ENCODE data around the gene PRR33.

GRCh38 chr11:1843796-1844195 lies 47.9 kb downstream of the PRR33 start:
- TF ChIP-seq, protein P1, sequence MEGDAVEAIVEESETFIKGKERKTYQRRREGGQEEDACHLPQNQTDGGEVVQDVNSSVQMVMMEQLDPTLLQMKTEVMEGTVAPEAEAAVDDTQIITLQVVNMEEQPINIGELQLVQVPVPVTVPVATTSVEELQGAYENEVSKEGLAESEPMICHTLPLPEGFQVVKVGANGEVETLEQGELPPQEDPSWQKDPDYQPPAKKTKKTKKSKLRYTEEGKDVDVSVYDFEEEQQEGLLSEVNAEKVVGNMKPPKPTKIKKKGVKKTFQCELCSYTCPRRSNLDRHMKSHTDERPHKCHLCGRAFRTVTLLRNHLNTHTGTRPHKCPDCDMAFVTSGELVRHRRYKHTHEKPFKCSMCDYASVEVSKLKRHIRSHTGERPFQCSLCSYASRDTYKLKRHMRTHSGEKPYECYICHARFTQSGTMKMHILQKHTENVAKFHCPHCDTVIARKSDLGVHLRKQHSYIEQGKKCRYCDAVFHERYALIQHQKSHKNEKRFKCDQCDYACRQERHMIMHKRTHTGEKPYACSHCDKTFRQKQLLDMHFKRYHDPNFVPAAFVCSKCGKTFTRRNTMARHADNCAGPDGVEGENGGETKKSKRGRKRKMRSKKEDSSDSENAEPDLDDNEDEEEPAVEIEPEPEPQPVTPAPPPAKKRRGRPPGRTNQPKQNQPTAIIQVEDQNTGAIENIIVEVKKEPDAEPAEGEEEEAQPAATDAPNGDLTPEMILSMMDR (IDR thresholded peaks at IDR 0.05) = no peak
- TF ChIP-seq POLR2AphosphoS5 (IDR thresholded peaks at IDR 0.05; ENCODE audit: low read depth, low read length) (no peak), SIN3A (IDR thresholded peaks at IDR 0.05; ENCODE audit: borderline replicate concordance, insufficient read depth, low read depth, low read length) (no peak), TCF7L2 (IDR thresholded peaks at IDR 0.05; ENCODE audit: low read depth, low read length) (no peak)
- TF ChIP-seq, protein P2, sequence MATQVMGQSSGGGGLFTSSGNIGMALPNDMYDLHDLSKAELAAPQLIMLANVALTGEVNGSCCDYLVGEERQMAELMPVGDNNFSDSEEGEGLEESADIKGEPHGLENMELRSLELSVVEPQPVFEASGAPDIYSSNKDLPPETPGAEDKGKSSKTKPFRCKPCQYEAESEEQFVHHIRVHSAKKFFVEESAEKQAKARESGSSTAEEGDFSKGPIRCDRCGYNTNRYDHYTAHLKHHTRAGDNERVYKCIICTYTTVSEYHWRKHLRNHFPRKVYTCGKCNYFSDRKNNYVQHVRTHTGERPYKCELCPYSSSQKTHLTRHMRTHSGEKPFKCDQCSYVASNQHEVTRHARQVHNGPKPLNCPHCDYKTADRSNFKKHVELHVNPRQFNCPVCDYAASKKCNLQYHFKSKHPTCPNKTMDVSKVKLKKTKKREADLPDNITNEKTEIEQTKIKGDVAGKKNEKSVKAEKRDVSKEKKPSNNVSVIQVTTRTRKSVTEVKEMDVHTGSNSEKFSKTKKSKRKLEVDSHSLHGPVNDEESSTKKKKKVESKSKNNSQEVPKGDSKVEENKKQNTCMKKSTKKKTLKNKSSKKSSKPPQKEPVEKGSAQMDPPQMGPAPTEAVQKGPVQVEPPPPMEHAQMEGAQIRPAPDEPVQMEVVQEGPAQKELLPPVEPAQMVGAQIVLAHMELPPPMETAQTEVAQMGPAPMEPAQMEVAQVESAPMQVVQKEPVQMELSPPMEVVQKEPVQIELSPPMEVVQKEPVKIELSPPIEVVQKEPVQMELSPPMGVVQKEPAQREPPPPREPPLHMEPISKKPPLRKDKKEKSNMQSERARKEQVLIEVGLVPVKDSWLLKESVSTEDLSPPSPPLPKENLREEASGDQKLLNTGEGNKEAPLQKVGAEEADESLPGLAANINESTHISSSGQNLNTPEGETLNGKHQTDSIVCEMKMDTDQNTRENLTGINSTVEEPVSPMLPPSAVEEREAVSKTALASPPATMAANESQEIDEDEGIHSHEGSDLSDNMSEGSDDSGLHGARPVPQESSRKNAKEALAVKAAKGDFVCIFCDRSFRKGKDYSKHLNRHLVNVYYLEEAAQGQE (IDR thresholded peaks at IDR 0.05; ENCODE audit: insufficient read depth in 1 of 2, low read depth in 2 of 2, low read length in 1 of 2) = no peak

Measured in Panc1 (cell line).